Measurements from ENCODE around the gene MIF. TPM values are rescaled to one million over a fixed set of nuclear protein-coding genes. Genes with fewer than 3 reads are reported as not detected.

Gene MIF
- total RNA-seq, 1 donor from 2014 or later = 308 TPM

- no peak for TF ChIP-seq CTCF (IDR thresholded peaks at IDR 0.05)
- Mint-ChIP-seq H3K4me3 (no peak overlapping the region), H3K9me3 (no peaks in the 10 kb centered on the region), H3K36me3 (ENCODE audit: low read depth) (peaks cover 1% of the 10 kb centered on the region), H3K27me3 (no peaks in the 10 kb centered on the region), H3K27ac (no peak overlapping the region), H3K4me1 (peaks cover 7% of the 10 kb centered on the region)
- intact Hi-C loops (cut with micrococcal nuclease) = no loop called here
- ATAC-seq (ENCODE audit: low read depth) (no peak), DNase-seq (no peak)
- POLR2A ChIA-PET = interaction anchor here (1.1 kb wide), 1 partner anchor 15 kb away, joined by 3 read pairs; the partner anchor contains the start of gene MIF
- CTCF ChIA-PET = no interaction called here
Measured at GRCh38 chr22:23908587-23909205, 14.5 kb downstream of the MIF start.

- Mint-ChIP-seq H3K4me1 (peaks cover 14% of the 10 kb centered on the region), H3K9me3 (no peaks in the 10 kb centered on the region), H3K4me3 (no peak overlapping the region), H3K27me3 (no peaks in the 10 kb centered on the region), H3K27ac (no peak overlapping the region), H3K36me3 (ENCODE audit: low read depth) (peaks cover 2% of the 10 kb centered on the region)
- TF ChIP-seq CTCF (IDR thresholded peaks at IDR 0.05) = no peak
- ChIA-PET CTCF (no interaction called here), POLR2A (interaction anchor here (0.9 to 1.7 kb wide), 2 partner anchors 13 to 15 kb away, joined by 3 to 5 read pairs; partner anchors contain the start of gene MIF)
- intact Hi-C loops (cut with micrococcal nuclease) = no loop called here
- DNase-seq = no peak
- no peak for ATAC-seq (ENCODE audit: low read depth)
Measured at GRCh38 chr22:23909296-23909898, 15.2 kb downstream of the MIF start.

GRCh38 chr22:23910496-23911190 is 16.5 kb downstream of the MIF start:
- no peak for DNase-seq
- H3K4me1 Mint-ChIP-seq = peaks cover 26% of the 10 kb centered on the region
- no peak for ATAC-seq (ENCODE audit: low read depth)
- H3K9me3 Mint-ChIP-seq = no peaks in the 10 kb centered on the region
- intact Hi-C loops (cut with micrococcal nuclease) = loop anchor here (5.0 to 10.0 kb wide), 6 partner anchors 53 to 524 kb away; partner anchors contain the start of genes CABIN1, DDT, SLC2A11 and SMARCB1
- POLR2A ChIA-PET = interaction anchor here (0.6 to 1.7 kb wide), 4 partner anchors 9 to 332 kb away, joined by 3 to 5 read pairs (median 3); partner anchors contain the start of gene MIF
- no peak overlapping the region for H3K27ac Mint-ChIP-seq
- peaks cover 2% of the 10 kb centered on the region for H3K36me3 Mint-ChIP-seq (ENCODE audit: low read depth)
- H3K4me3 Mint-ChIP-seq = no peak overlapping the region
- no peaks in the 10 kb centered on the region for H3K27me3 Mint-ChIP-seq
- no peak for TF ChIP-seq CTCF (IDR thresholded peaks at IDR 0.05)
- CTCF ChIA-PET = interaction anchor here (0.6 kb wide), 1 partner anchor 173 kb away, joined by 3 read pairs; no protein-coding TSS in a partner anchor

- DNase-seq (no peak), ATAC-seq (ENCODE audit: low read depth) (no peak)
- TF ChIP-seq CTCF (IDR thresholded peaks at IDR 0.05) = no peak
- intact Hi-C loops (cut with micrococcal nuclease) = loop anchor here (5.0 to 10.0 kb wide), 6 partner anchors 54 to 523 kb away; partner anchors contain the start of genes CABIN1, DDT, SLC2A11 and SMARCB1
- no peaks in the 10 kb centered on the region for H3K9me3 Mint-ChIP-seq
- no peak overlapping the region for H3K4me3 Mint-ChIP-seq
- POLR2A ChIA-PET = interaction anchor here (0.6 to 0.7 kb wide), 2 partner anchors 8 to 24 kb away, joined by 3 read pairs; no protein-coding TSS in a partner anchor
- peaks cover 29% of the 10 kb centered on the region for H3K4me1 Mint-ChIP-seq
- CTCF ChIA-PET = no interaction called here
- no peak overlapping the region for H3K27ac Mint-ChIP-seq
- no peaks in the 10 kb centered on the region for H3K27me3 Mint-ChIP-seq
- H3K36me3 Mint-ChIP-seq (ENCODE audit: low read depth) = peaks cover 2% of the 10 kb centered on the region
Measured at GRCh38 chr22:23911318-23911980, 17.3 kb downstream of the MIF start.
